Endothelial cell of umbilical vein (primary cell): ENCODE results near the gene PHF3. TPM values are rescaled to one million over a fixed set of nuclear protein-coding genes. Genes with fewer than 3 reads are reported as not detected.

ENCODE experiments used
- BruUV-seq: library from RNA; stranded (reverse); fragments of 400-500 nt; replicated peaks from 2 replicates; lab custom pipeline; 2021; lab: Mats Ljungman, UMichigan
- CTCF ChIA-PET: fragments of 300-600, 350-600 bp; sonication (Branson Sonifier 250); formaldehyde crosslinking; loops from one replicate; lab custom pipeline; 2021; ENCODE audit warnings: antibody characterized with exemption, inconsistent platforms; lab: Charles Lee
- POLR2A ChIA-PET: fragments of 300-600, 350-600 bp; sonication (Branson Sonifier 250); formaldehyde crosslinking; loops from one replicate; lab custom pipeline; 2021; ENCODE audit warnings: antibody characterized with exemption, inconsistent platforms; lab: Charles Lee
- DNase-seq: peaks from one replicate; pipeline ENCODE4 v3.0.0-alpha.2; 2011; ENCODE audit warnings: low read depth, low spot score
- FAIRE-seq: peaks from 2 replicates; lab custom pipeline; 2011; peaks lifted over from hg19 to GRCh38; lab: Jason Lieb, UNC
- H2AFZ ChIP-seq: 2 replicates; pipeline ENCODE4 v1.6.0; 2012; ENCODE audit warnings: low read depth, low read length, control low read depth, inconsistent platforms
- H3K27ac ChIP-seq: 2 replicates; pipeline ENCODE4 v1.5.1; 2011; ENCODE audit warnings: low read depth, mild to moderate bottlenecking, control low read depth, low read length, moderate library complexity; ENCODE audit not compliant: insufficient read depth
- H3K27me3 ChIP-seq, 2 experiments: 2 replicates each; pipeline versions ENCODE4 v1.6.0 to v1.6.1; 2011; ENCODE audit warnings: low read length in 2 of 2, mixed read lengths in 1 of 2; ENCODE audit not compliant: control insufficient read depth in 2 of 2, insufficient read depth in 2 of 2
- H3K36me3 ChIP-seq, 2 experiments: 2 replicates in 1 of 2; 3 replicates in 1 of 2; pipeline ENCODE4 v1.5.1; 2011; ENCODE audit warnings: low read length in 2 of 2, mild to moderate bottlenecking in 1 of 2, moderate library complexity in 1 of 2; ENCODE audit not compliant: control insufficient read depth in 2 of 2, insufficient read depth in 2 of 2; ENCODE audit errors: extremely low read depth in 1 of 2
- H3K4me1 ChIP-seq: 3 replicates; pipeline ENCODE4 v1.5.1; 2011; ENCODE audit warnings: mild to moderate bottlenecking, low read length; ENCODE audit not compliant: control insufficient read depth, insufficient read depth; ENCODE audit errors: extremely low read depth
- H3K4me2 ChIP-seq: 2 replicates; pipeline ENCODE4 v1.6.1; 2011; ENCODE audit warnings: low read length, control low read depth, mixed read lengths; ENCODE audit not compliant: insufficient read depth
- H3K4me3 ChIP-seq, 3 experiments: fragments of 200-600 bp in 1 of 3; sonication (generic), shearing (Covaris generic) in 1 of 3; replicated peaks in 1 of 3; 2 replicates each; pipeline ENCODE4 v1.5.1; 2011 to 2016; ENCODE audit warnings: control low read depth in 3 of 3, low read length in 3 of 3, mild to moderate bottlenecking in 2 of 3, inconsistent platforms in 1 of 3, low read depth in 1 of 3, moderate library complexity in 1 of 3; ENCODE audit not compliant: insufficient read depth in 1 of 3
- H3K79me2 ChIP-seq: 2 replicates; pipeline ENCODE4 v1.6.0; 2012; ENCODE audit warnings: low read length, inconsistent platforms; ENCODE audit not compliant: control insufficient read depth, insufficient read depth
- H3K9ac ChIP-seq: replicated peaks from 2 replicates; pipeline ENCODE3; 2011; ENCODE audit warnings: low read length, control low read depth; ENCODE audit not compliant: insufficient read depth; ENCODE audit errors: extremely low read depth
- H3K9me1 ChIP-seq: replicated peaks from 3 replicates; pipeline ENCODE4 v1.6.0; 2011; ENCODE audit warnings: mild to moderate bottlenecking, low read length; ENCODE audit not compliant: control insufficient read depth, insufficient read depth; ENCODE audit errors: extremely low read depth
- H3K9me3 ChIP-seq: replicated peaks from 2 replicates; pipeline ENCODE4 v1.5.1; 2012; ENCODE audit warnings: low read length, inconsistent platforms; ENCODE audit not compliant: control insufficient read depth, insufficient read depth
- H4K20me1 ChIP-seq: replicated peaks from 2 replicates; pipeline ENCODE3; 2011; ENCODE audit warnings: mild to moderate bottlenecking, low read length; ENCODE audit not compliant: control insufficient read depth, insufficient read depth; ENCODE audit errors: extremely low read depth
- EZH2 ChIP-seq: IDR thresholded peaks from 2 replicates; pipeline ENCODE4 v1.6.1; 2012; ENCODE audit warnings: borderline replicate concordance, low read depth, mild to moderate bottlenecking, moderate library complexity, low read length, inconsistent platforms; ENCODE audit not compliant: severe bottlenecking
- FOS ChIP-seq: IDR thresholded peaks from 2 replicates; pipeline ENCODE4 v1.6.1; 2011; ENCODE audit warnings: mild to moderate bottlenecking, low read length, moderate library complexity, borderline replicate concordance; ENCODE audit not compliant: insufficient read depth
- GATA2 ChIP-seq: IDR thresholded peaks from 2 replicates; pipeline ENCODE4 v1.7.0; 2011; ENCODE audit warnings: low read depth, mild to moderate bottlenecking, moderate library complexity, mixed read lengths, low read length; ENCODE audit not compliant: insufficient read length, insufficient read depth
- JUN ChIP-seq: IDR thresholded peaks from 2 replicates; pipeline ENCODE4 v1.6.1; 2011; ENCODE audit warnings: borderline replicate concordance, low read depth; ENCODE audit not compliant: insufficient read length, insufficient read depth
- MYC ChIP-seq: IDR thresholded peaks from one replicate; pipeline ENCODE4 v1.6.1; 2011; ENCODE audit warnings: mild to moderate bottlenecking, low read depth, low read length
- POLR2A ChIP-seq: IDR thresholded peaks from 2 replicates; pipeline ENCODE4 v1.6.1; 2012; ENCODE audit warnings: low read depth, mild to moderate bottlenecking, control low read depth, low read length
- POLR2AphosphoS5 ChIP-seq: IDR thresholded peaks from 2 replicates; pipeline ENCODE4 v1.6.1; 2012; ENCODE audit warnings: low read depth, mild to moderate bottlenecking, control low read depth, low read length, moderate library complexity; ENCODE audit not compliant: insufficient read depth
- dilution Hi-C: fragments of 300-500 bp; cut with MboI; formaldehyde crosslinking; loops from one replicate; pipeline ENCODE4 v1.15.0; 2019; ENCODE audit warnings: low sequenced_read_pairs; ENCODE audit not compliant: extremely low pct_ligation_motif_present
- intact Hi-C: fragments of 100-400 bp; cut with micrococcal nuclease; formaldehyde crosslinking; loops from one replicate; pipeline ENCODE4 v1.10.0; 2022
- polyA plus RNA-seq, 4 experiments: library from polyadenylated mRNA; depleted of rRNA in 3 of 4; stranded (reverse) in 3 of 4; unstranded in 1 of 4; fragments of >200 nt; gene quantifications; 2 replicates each; pipeline versions ENCODE4 v1.2.1 to v1.2.3, GENCODE V29; 2011 to 2012; ENCODE audit warnings: missing spikeins in 1 of 4
- total RNA-seq: library from RNA; stranded (reverse); gene quantifications from 2 replicates; pipeline ENCODE4 v1.2.3, GENCODE V29; 2021
- TF ChIP-seq, protein P1 (sequence below), 2 donors: IDR thresholded peaks; 1 replicate in 1 of 2; 2 replicates in 1 of 2; pipeline ENCODE4 v1.5.1; 2011; ENCODE audit warnings: low read length in 2 of 2, mild to moderate bottlenecking in 2 of 2, moderate library complexity in 2 of 2, control low read depth in 1 of 2, inconsistent platforms in 1 of 2, low read depth in 1 of 2; ENCODE audit not compliant: insufficient read depth in 1 of 2; ENCODE audit errors: extremely low read depth in 1 of 2
- TF ChIP-seq, protein P2 (sequence below): IDR thresholded peaks from 2 replicates; pipeline ENCODE4 v1.6.1; 2011; ENCODE audit not compliant: insufficient read depth, insufficient read length

Gene PHF3
- total and polyA plus RNA-seq, 2 donors (not counting 3 experiments of a cell fraction or from before 2014, with no cell fraction given) = 4.6 to 29.6 TPM

DNA sequence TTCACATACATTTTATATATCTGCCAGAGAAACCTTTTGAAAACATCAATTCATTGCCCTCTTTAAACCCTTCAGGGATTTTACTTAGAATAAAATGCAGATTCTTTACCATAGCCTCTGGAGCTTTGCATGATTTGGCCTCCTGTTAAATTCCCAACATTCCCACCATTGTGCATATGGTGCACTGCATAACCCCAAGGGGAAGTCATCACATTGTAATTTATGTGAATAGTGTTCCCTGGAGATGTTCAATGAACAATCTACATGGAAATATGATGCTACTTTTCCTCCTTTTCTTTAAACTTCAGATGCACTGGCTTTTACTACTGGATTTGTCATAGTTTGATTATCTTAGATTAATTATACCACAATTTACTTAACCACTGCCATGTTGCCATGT, 94.7 kb downstream of the PHF3 start:
- ChIA-PET CTCF (interaction anchor here (0.6 to 1.7 kb wide), 3 partner anchors 10 to 132 kb away, joined by 3 read pairs; no protein-coding TSS in a partner anchor), POLR2A (no interaction called here)
- H2AFZ ChIP-seq = no peak overlapping the region
- H3K79me2 ChIP-seq = no peaks in the 10 kb centered on the region
- H3K36me3 ChIP-seq = no peaks in the 10 kb centered on the region
- TF ChIP-seq, protein P1, sequence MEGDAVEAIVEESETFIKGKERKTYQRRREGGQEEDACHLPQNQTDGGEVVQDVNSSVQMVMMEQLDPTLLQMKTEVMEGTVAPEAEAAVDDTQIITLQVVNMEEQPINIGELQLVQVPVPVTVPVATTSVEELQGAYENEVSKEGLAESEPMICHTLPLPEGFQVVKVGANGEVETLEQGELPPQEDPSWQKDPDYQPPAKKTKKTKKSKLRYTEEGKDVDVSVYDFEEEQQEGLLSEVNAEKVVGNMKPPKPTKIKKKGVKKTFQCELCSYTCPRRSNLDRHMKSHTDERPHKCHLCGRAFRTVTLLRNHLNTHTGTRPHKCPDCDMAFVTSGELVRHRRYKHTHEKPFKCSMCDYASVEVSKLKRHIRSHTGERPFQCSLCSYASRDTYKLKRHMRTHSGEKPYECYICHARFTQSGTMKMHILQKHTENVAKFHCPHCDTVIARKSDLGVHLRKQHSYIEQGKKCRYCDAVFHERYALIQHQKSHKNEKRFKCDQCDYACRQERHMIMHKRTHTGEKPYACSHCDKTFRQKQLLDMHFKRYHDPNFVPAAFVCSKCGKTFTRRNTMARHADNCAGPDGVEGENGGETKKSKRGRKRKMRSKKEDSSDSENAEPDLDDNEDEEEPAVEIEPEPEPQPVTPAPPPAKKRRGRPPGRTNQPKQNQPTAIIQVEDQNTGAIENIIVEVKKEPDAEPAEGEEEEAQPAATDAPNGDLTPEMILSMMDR (IDR thresholded peaks at IDR 0.05; ENCODE audit: extremely low read depth in 1 of 2, insufficient read depth in 1 of 2, low read depth in 1 of 2, low read length in 2 of 2) = no peak
- TF ChIP-seq, protein P2, sequence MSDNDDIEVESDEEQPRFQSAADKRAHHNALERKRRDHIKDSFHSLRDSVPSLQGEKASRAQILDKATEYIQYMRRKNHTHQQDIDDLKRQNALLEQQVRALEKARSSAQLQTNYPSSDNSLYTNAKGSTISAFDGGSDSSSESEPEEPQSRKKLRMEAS = no peak
- H3K9ac ChIP-seq = no peak overlapping the region
- dilution Hi-C loops (no loop called here), intact Hi-C loops (loop anchor here (5.0 kb wide), 1 partner anchor 93 kb away; the partner anchor contains the start of gene PHF3)
- H3K27me3 ChIP-seq = no peaks in the 10 kb centered on the region
- no peaks in the 10 kb centered on the region for H4K20me1 ChIP-seq
- no peak overlapping the region for H3K27ac ChIP-seq
- no peak overlapping the region for H3K4me3 ChIP-seq
- H3K4me2 ChIP-seq = no peak overlapping the region
- FAIRE-seq (no peak), DNase-seq (no peak)
- H3K9me1 ChIP-seq = no peaks in the 10 kb centered on the region
- BruUV-seq = no TSS peak
- peaks cover 20% of the 10 kb centered on the region for H3K4me1 ChIP-seq
- H3K9me3 ChIP-seq = no peaks in the 10 kb centered on the region

DNA sequence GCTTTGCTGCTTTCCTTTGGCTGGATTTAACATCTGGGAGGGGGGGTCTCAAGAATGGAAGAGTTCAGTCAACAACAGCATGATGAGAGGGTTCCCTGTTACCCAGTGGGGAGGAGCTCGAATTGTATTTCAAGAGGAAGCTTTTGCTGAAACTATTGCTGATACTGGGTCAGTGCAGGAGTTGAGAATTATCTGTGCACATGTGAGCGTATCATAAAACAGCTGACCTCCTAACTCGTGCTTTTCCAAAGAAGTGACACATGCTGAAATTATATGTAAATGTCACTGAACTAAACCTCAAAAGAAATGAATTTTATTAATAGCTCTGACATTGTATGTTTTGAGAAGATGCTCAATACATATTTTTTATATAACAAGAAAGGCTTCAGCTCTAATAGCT, 96.3 kb downstream of the PHF3 start:
- H3K9me3 ChIP-seq = no peaks in the 10 kb centered on the region
- H3K4me3 ChIP-seq = no peak overlapping the region
- no peak for FAIRE-seq
- H3K4me1 ChIP-seq = peaks cover 20% of the 10 kb centered on the region
- intact Hi-C loops (loop anchor here (5.0 kb wide), 1 partner anchor 95 kb away; the partner anchor contains the start of gene PHF3), dilution Hi-C loops (no loop called here)
- no peaks in the 10 kb centered on the region for H3K79me2 ChIP-seq
- no peaks in the 10 kb centered on the region for H4K20me1 ChIP-seq
- ChIA-PET POLR2A (no interaction called here), CTCF (interaction anchor here (0.8 to 1.7 kb wide), 14 partner anchors 9 to 379 kb away, joined by 3 to 9 read pairs (median 4); partner anchors contain the start of gene PHF3)
- no peaks in the 10 kb centered on the region for H3K36me3 ChIP-seq
- no peak overlapping the region for H3K9ac ChIP-seq
- H3K27ac ChIP-seq = peak overlapping the region; percentile 28
- TF ChIP-seq FOS (no peak), POLR2A (no peak), POLR2AphosphoS5 (no peak), GATA2 (no peak), MYC (no peak), JUN (no peak), EZH2 (no peak)
- TF ChIP-seq, protein P1 (IDR thresholded peaks at IDR 0.05; ENCODE audit: extremely low read depth in 1 of 2, insufficient read depth in 1 of 2, low read depth in 1 of 2, low read length in 2 of 2) = no peak
- TF ChIP-seq, protein P2 = no peak
- peak overlapping the region; percentile 43 for H3K4me2 ChIP-seq
- no peaks in the 10 kb centered on the region for H3K9me1 ChIP-seq
- BruUV-seq = no TSS peak
- peak; percentile 38 for DNase-seq
- H2AFZ ChIP-seq = no peak overlapping the region
- no peaks in the 10 kb centered on the region for H3K27me3 ChIP-seq
